Measurements from ENCODE around the gene SAT2. TPM values are rescaled to one million over a fixed set of nuclear protein-coding genes. Genes with fewer than 3 reads are reported as not detected.
A peak's percentile ranks its signal among the peaks of the same experiment; 100 is the strongest.

SAT2 gene

DNA sequence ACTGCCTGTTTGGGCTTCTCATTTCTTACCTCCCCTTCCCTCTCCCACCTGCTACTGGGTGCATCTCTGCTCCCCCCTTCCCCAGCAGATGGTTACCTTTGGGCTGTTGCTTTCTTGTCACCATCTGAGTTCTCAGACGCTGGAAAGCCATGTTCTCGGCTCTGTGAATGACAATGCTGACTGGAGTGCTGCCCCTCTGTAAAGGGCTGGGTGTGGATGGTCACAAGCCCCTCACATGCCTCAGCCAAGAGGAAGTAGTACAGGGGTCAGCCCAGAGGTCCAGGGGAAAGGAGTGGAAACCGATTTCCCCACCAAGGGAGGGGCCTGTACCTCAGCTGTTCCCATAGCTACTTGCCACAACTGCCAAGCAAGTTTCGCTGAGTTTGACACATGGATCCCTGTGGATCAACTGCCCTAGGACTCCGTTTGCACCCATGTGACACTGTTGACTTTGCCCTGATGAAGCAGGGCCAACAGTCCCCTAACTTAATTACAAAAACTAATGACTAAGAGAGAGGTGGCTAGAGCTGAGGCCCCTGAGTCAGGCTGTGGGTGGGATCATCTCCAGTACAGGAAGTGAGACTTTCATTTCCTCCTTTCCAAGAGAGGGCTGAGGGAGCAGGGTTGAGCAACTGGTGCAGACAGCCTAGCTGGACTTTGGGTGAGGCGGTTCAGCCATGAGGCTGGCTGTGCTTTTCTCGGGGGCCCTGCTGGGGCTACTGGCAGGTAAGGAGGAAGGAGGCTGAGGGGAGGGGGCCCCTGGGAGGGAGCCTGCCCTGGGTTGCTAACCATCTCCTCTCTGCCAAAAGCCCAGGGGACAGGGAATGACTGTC, 48.4 kb downstream of the SAT2 start, which contains the start of gene CD68:
Gene CD68 (plus strand): TSS at position 638 of the 833 bp plus-strand sequence. CDS start 40 bp downstream, at position 678.
- Histone ChIP-seq H3K4me1 (ENCODE audit: control insufficient read depth, insufficient read depth, low read length) (peaks cover 78% of the 10 kb centered on the region), H3K4me3 (ENCODE audit: low read length) (peak within 1 kb of the TSS; percentile 29), H3K36me3 (ENCODE audit: insufficient read depth, low read length) (peaks cover 58% of the 10 kb centered on the region), H3K9ac (ENCODE audit: low read depth, low read length) (peak within 1 kb of the TSS; percentile 55), H3K4me2 (ENCODE audit: low read length) (peak within 1 kb of the TSS; percentile 55), H3K9me3 (replicated peaks; ENCODE audit: low read length) (no peaks in the 10 kb centered on the region), H3K27me3 (ENCODE audit: control insufficient read depth, insufficient read depth, low read length) (no peaks in the 10 kb centered on the region)

DNA sequence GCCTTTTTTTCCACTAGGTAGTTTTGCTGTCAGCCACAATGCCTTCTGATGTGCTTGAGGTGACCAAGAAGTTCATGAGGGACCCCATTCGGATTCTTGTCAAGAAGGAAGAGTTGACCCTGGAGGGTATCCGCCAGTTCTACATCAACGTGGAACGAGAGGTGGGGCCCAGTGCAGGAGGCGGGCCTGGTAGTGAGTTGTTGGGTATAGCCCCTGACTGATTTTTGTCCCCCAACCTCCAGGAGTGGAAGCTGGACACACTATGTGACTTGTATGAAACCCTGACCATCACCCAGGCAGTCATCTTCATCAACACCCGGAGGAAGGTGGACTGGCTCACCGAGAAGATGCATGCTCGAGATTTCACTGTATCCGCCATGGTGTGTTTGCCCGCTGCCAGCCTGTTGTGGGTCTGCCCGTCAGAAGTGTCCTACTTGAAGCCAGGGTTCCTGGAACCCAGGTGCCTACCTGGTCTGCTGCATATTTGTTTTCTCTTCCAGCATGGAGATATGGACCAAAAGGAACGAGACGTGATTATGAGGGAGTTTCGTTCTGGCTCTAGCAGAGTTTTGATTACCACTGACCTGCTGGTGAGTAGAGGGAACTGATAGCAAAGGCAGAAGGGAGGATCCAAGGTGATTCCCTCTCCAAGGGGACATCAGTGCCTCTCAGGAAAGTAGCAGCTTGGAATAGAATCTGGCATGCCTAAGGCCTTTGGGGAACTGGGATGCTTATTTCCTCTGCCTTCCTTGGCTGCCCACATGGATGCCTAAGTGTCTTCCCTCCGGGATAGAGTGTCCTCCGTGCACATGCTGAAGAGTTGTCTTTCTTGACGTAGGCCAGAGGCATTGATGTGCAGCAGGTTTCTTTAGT, 50.1 kb downstream of the SAT2 start:
- Histone ChIP-seq H3K4me2 (ENCODE audit: low read length) (peak overlapping the region; percentile 28), H3K4me1 (ENCODE audit: control insufficient read depth, insufficient read depth, low read length) (peaks cover 68% of the 10 kb centered on the region), H3K36me3 (ENCODE audit: insufficient read depth, low read length) (peaks cover 72% of the 10 kb centered on the region), H3K4me3 (ENCODE audit: low read length) (no peak overlapping the region), H3K9me3 (replicated peaks; ENCODE audit: low read length) (no peaks in the 10 kb centered on the region), H3K27me3 (ENCODE audit: control insufficient read depth, insufficient read depth, low read length) (no peaks in the 10 kb centered on the region), H3K9ac (ENCODE audit: low read depth, low read length) (no peak overlapping the region)

DNA sequence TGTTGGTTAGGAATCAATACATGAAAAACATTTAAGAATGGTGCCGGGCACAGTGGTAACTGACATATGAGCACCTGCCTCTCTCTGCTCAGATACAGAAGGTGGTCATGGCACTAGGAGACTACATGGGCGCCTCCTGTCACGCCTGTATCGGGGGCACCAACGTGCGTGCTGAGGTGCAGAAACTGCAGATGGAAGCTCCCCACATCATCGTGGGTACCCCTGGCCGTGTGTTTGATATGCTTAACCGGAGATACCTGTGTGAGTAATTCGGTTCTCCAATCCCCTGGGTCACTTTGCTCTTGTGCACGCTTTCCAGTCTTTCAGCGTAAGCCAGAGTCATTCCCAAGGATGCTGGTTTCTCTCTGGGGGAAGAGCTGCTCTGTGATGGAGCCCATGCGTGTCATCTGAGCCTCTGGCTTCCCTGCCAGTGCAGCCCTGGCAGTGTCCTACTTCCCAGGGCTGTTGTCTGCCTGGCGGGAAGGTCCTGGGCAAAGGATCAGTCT, 51.1 kb downstream of the SAT2 start:
- Histone ChIP-seq H3K9ac (ENCODE audit: low read depth, low read length) (no peak overlapping the region), H3K9me3 (replicated peaks; ENCODE audit: low read length) (no peaks in the 10 kb centered on the region), H3K4me3 (ENCODE audit: low read length) (no peak overlapping the region), H3K4me2 (ENCODE audit: low read length) (peak overlapping the region; percentile 89), H3K36me3 (ENCODE audit: insufficient read depth, low read length) (peaks cover 68% of the 10 kb centered on the region), H3K27me3 (ENCODE audit: control insufficient read depth, insufficient read depth, low read length) (no peaks in the 10 kb centered on the region), H3K4me1 (ENCODE audit: control insufficient read depth, insufficient read depth, low read length) (peaks cover 64% of the 10 kb centered on the region)

Small RNA genes lying within 50 kb of the gene (small RNA-seq; reads per million reads assigned to genes)
- gene CD68, result not detected
- not detected for gene SNORD10

Measured in skeletal muscle satellite cell (primary cell).